Measurements from ENCODE around the gene POP7.

POP7 gene

GRCh38 chr7:100687261-100687660, 18.7 kb upstream of the POP7 start:
- H3K4me1 ChIP-seq (ENCODE audit: control insufficient read depth, insufficient read depth, low read length), result peaks cover 12% of the 10 kb centered on the region
- H3K36me3 ChIP-seq (ENCODE audit: control insufficient read depth, insufficient read depth, low read length), result peaks cover 88% of the 10 kb centered on the region
- H3K9ac ChIP-seq (ENCODE audit: low read depth, low read length), result no peak overlapping the region
- H3K4me3 ChIP-seq (ENCODE audit: low read depth, low read length), result no peak overlapping the region
- no peaks in the 10 kb centered on the region for H3K27me3 ChIP-seq (ENCODE audit: control insufficient read depth, insufficient read depth, low read length)
- no peaks in the 10 kb centered on the region for H3K9me3 ChIP-seq (ENCODE audit: control insufficient read depth, insufficient read depth, low read length)
- H3K27ac ChIP-seq (ENCODE audit: low read depth, low read length), result no peak overlapping the region

GRCh38 chr7:100687751-100688300, 18.1 kb upstream of the POP7 start:
- no peak overlapping the region for H3K9ac ChIP-seq (ENCODE audit: low read depth, low read length)
- no peaks in the 10 kb centered on the region for H3K27me3 ChIP-seq (ENCODE audit: control insufficient read depth, insufficient read depth, low read length)
- no peak overlapping the region for H3K27ac ChIP-seq (ENCODE audit: low read depth, low read length)
- H3K4me3 ChIP-seq (ENCODE audit: low read depth, low read length), result no peak overlapping the region
- no peaks in the 10 kb centered on the region for H3K9me3 ChIP-seq (ENCODE audit: control insufficient read depth, insufficient read depth, low read length)
- H3K36me3 ChIP-seq (ENCODE audit: control insufficient read depth, insufficient read depth, low read length), result peaks cover 83% of the 10 kb centered on the region
- H3K4me1 ChIP-seq (ENCODE audit: control insufficient read depth, insufficient read depth, low read length), result peaks cover 18% of the 10 kb centered on the region

GRCh38 chr7:100688326-100688860, 17.5 kb upstream of the POP7 start:
- Histone ChIP-seq H3K9ac (ENCODE audit: low read depth, low read length) (no peak overlapping the region), H3K4me1 (ENCODE audit: control insufficient read depth, insufficient read depth, low read length) (peaks cover 19% of the 10 kb centered on the region), H3K27ac (ENCODE audit: low read depth, low read length) (no peak overlapping the region), H3K27me3 (ENCODE audit: control insufficient read depth, insufficient read depth, low read length) (no peaks in the 10 kb centered on the region), H3K36me3 (ENCODE audit: control insufficient read depth, insufficient read depth, low read length) (peaks cover 77% of the 10 kb centered on the region), H3K4me3 (ENCODE audit: low read depth, low read length) (no peak overlapping the region), H3K9me3 (ENCODE audit: control insufficient read depth, insufficient read depth, low read length) (no peaks in the 10 kb centered on the region)

GRCh38 chr7:100689230-100690135, 16.4 kb upstream of the POP7 start:
- Histone ChIP-seq H3K27ac (ENCODE audit: low read depth, low read length) (no peak overlapping the region), H3K27me3 (ENCODE audit: control insufficient read depth, insufficient read depth, low read length) (no peaks in the 10 kb centered on the region), H3K9ac (ENCODE audit: low read depth, low read length) (no peak overlapping the region), H3K36me3 (ENCODE audit: control insufficient read depth, insufficient read depth, low read length) (peaks cover 66% of the 10 kb centered on the region), H3K9me3 (ENCODE audit: control insufficient read depth, insufficient read depth, low read length) (no peaks in the 10 kb centered on the region), H3K4me3 (ENCODE audit: low read depth, low read length) (no peak overlapping the region), H3K4me1 (ENCODE audit: control insufficient read depth, insufficient read depth, low read length) (peaks cover 19% of the 10 kb centered on the region)

- H3K36me3 ChIP-seq (ENCODE audit: control insufficient read depth, insufficient read depth, low read length), result peaks cover 42% of the 10 kb centered on the region
- peak overlapping the region; percentile 94 for H3K4me3 ChIP-seq (ENCODE audit: low read depth, low read length)
- H3K9ac ChIP-seq (ENCODE audit: low read depth, low read length), result peak overlapping the region; percentile 27; the same call in 1 of the 2 replicates
- H3K27me3 ChIP-seq (ENCODE audit: control insufficient read depth, insufficient read depth, low read length), result no peaks in the 10 kb centered on the region
- no peaks in the 10 kb centered on the region for H3K9me3 ChIP-seq (ENCODE audit: control insufficient read depth, insufficient read depth, low read length)
- H3K27ac ChIP-seq (ENCODE audit: low read depth, low read length), result peak overlapping the region; percentile 66
- peaks cover 23% of the 10 kb centered on the region for H3K4me1 ChIP-seq (ENCODE audit: control insufficient read depth, insufficient read depth, low read length)
Observed at GRCh38 chr7:100691676-100692577, 14.0 kb upstream of the POP7 start.

GRCh38 chr7:100692578-100692961, 13.4 kb upstream of the POP7 start:
- Histone ChIP-seq H3K9me3 (ENCODE audit: control insufficient read depth, insufficient read depth, low read length) (no peaks in the 10 kb centered on the region), H3K4me3 (ENCODE audit: low read depth, low read length) (peak overlapping the region; percentile 94), H3K4me1 (ENCODE audit: control insufficient read depth, insufficient read depth, low read length) (peaks cover 23% of the 10 kb centered on the region), H3K27me3 (ENCODE audit: control insufficient read depth, insufficient read depth, low read length) (no peaks in the 10 kb centered on the region), H3K36me3 (ENCODE audit: control insufficient read depth, insufficient read depth, low read length) (peaks cover 36% of the 10 kb centered on the region), H3K27ac (ENCODE audit: low read depth, low read length) (no peak overlapping the region), H3K9ac (ENCODE audit: low read depth, low read length) (peak overlapping the region; percentile 91)

- H3K27ac ChIP-seq (ENCODE audit: low read depth, low read length), result peak overlapping the region; percentile 82
- H3K9me3 ChIP-seq (ENCODE audit: control insufficient read depth, insufficient read depth, low read length), result no peaks in the 10 kb centered on the region
- peaks cover 23% of the 10 kb centered on the region for H3K4me1 ChIP-seq (ENCODE audit: control insufficient read depth, insufficient read depth, low read length)
- peak overlapping the region; percentile 94 for H3K4me3 ChIP-seq (ENCODE audit: low read depth, low read length)
- H3K9ac ChIP-seq (ENCODE audit: low read depth, low read length), result peak overlapping the region; percentile 91
- no peaks in the 10 kb centered on the region for H3K27me3 ChIP-seq (ENCODE audit: control insufficient read depth, insufficient read depth, low read length)
- peaks cover 27% of the 10 kb centered on the region for H3K36me3 ChIP-seq (ENCODE audit: control insufficient read depth, insufficient read depth, low read length)
Observed at GRCh38 chr7:100693312-100694097, 12.4 kb upstream of the POP7 start.

- peak within 1 kb of the TSS; percentile 94 for H3K27ac ChIP-seq (ENCODE audit: low read depth, low read length)
- peak within 1 kb of the TSS; percentile 94 for H3K4me3 ChIP-seq (ENCODE audit: low read depth, low read length)
- no peaks in the 10 kb centered on the region for H3K27me3 ChIP-seq (ENCODE audit: control insufficient read depth, insufficient read depth, low read length)
- peak within 1 kb of the TSS; percentile 91 for H3K9ac ChIP-seq (ENCODE audit: low read depth, low read length)
- H3K4me1 ChIP-seq (ENCODE audit: control insufficient read depth, insufficient read depth, low read length), result peaks cover 23% of the 10 kb centered on the region
- H3K9me3 ChIP-seq (ENCODE audit: control insufficient read depth, insufficient read depth, low read length), result no peaks in the 10 kb centered on the region
- H3K36me3 ChIP-seq (ENCODE audit: control insufficient read depth, insufficient read depth, low read length), result peaks cover 19% of the 10 kb centered on the region
Observed at GRCh38 chr7:100694098-100694745, 11.7 kb upstream of the POP7 start, which contains the start of gene GIGYF1. TSS of gene GIGYF1 (minus strand) at chr7:100694250. CDS start at chr7:100688238, 6,012 bp downstream.

- Histone ChIP-seq H3K4me3 (ENCODE audit: low read depth, low read length) (peak overlapping the region; percentile 53), H3K9me3 (ENCODE audit: control insufficient read depth, insufficient read depth, low read length) (no peaks in the 10 kb centered on the region), H3K36me3 (ENCODE audit: control insufficient read depth, insufficient read depth, low read length) (peaks cover 4% of the 10 kb centered on the region), H3K27ac (ENCODE audit: low read depth, low read length) (peak overlapping the region; percentile 94), H3K4me1 (ENCODE audit: control insufficient read depth, insufficient read depth, low read length) (peaks cover 19% of the 10 kb centered on the region), H3K27me3 (ENCODE audit: control insufficient read depth, insufficient read depth, low read length) (no peaks in the 10 kb centered on the region), H3K9ac (ENCODE audit: low read depth, low read length) (peak overlapping the region; percentile 83)
Observed at GRCh38 chr7:100696123-100696521, 9.8 kb upstream of the POP7 start.
